ENCODE data around the gene MMP14.
"Not testable (repeated sequence)": the region's sequence is repeated elsewhere in the genome, so short reads cannot be mapped to it uniquely, and the experiment has no call there.

The MMP14 gene

GRCh38 chr14:22836301-22837113, at the start of gene MMP14:
TSS of gene MMP14 (plus strand) at chr14:22836585. CDS start at chr14:22836818, 233 bp downstream.
- no peak for DNase-seq (ENCODE audit: low read depth)

- DNase-seq (ENCODE audit: low read depth), result no peak
These were observed 49.7 kb upstream of the MMP14 start for GRCh38 chr14:22786685-22787084.

- no peak for DNase-seq (ENCODE audit: low read depth)
These were observed 45.1 kb upstream of the MMP14 start for GRCh38 chr14:22791301-22791700.

GRCh38 chr14:22792158-22792557, 44.2 kb upstream of the MMP14 start:
- DNase-seq (ENCODE audit: low read depth), result no peak

- not testable (repeated sequence) for DNase-seq (ENCODE audit: low read depth)
These were observed 42.8 kb upstream of the MMP14 start for GRCh38 chr14:22793550-22793949.

- DNase-seq (ENCODE audit: low read depth), result no peak
These were observed 42.4 kb upstream of the MMP14 start for GRCh38 chr14:22793976-22794375.

GRCh38 chr14:22794551-22794951, 41.8 kb upstream of the MMP14 start:
- no peak for DNase-seq (ENCODE audit: low read depth)

GRCh38 chr14:22796087-22796707, 40.2 kb upstream of the MMP14 start:
- no peak for DNase-seq (ENCODE audit: low read depth)

- no peak for DNase-seq (ENCODE audit: low read depth)
These were observed 39.1 kb upstream of the MMP14 start for GRCh38 chr14:22797017-22797917.

- DNase-seq (ENCODE audit: low read depth), result no peak
These were observed 37.9 kb upstream of the MMP14 start for GRCh38 chr14:22798528-22798927.

GRCh38 chr14:22800346-22800745, 36.0 kb upstream of the MMP14 start:
- DNase-seq (ENCODE audit: low read depth), result no peak

- DNase-seq (ENCODE audit: low read depth), result no peak
These were observed 34.7 kb upstream of the MMP14 start for GRCh38 chr14:22801716-22802115.

- DNase-seq (ENCODE audit: low read depth), result no peak
These were observed 33.3 kb upstream of the MMP14 start for GRCh38 chr14:22802860-22803686.

GRCh38 chr14:22803687-22803974, 32.8 kb upstream of the MMP14 start:
- DNase-seq (ENCODE audit: low read depth), result no peak

- not testable (repeated sequence) for DNase-seq (ENCODE audit: low read depth)
These were observed 31.1 kb upstream of the MMP14 start for GRCh38 chr14:22805235-22805634.

- no peak for DNase-seq (ENCODE audit: low read depth)
These were observed 28.8 kb upstream of the MMP14 start for GRCh38 chr14:22807432-22808087.

- DNase-seq (ENCODE audit: low read depth), result no peak
These were observed 27.8 kb upstream of the MMP14 start for GRCh38 chr14:22808388-22809209.

- DNase-seq (ENCODE audit: low read depth), result no peak
These were observed 24.7 kb upstream of the MMP14 start for GRCh38 chr14:22811722-22812121.

- DNase-seq (ENCODE audit: low read depth), result no peak
These were observed 23.6 kb upstream of the MMP14 start for GRCh38 chr14:22812744-22813143.

- no peak for DNase-seq (ENCODE audit: low read depth)
These were observed 23.2 kb upstream of the MMP14 start for GRCh38 chr14:22813145-22813544.

All from activated T-cell treated with anti-CD3 and anti-CD28 coated beads for 48 hours (primary cell).